Measurements from ENCODE around the gene ZBTB7C.

- TF ChIP-seq POLR2AphosphoS5 (IDR thresholded peaks at IDR 0.05; ENCODE audit: low read depth, low read length) (no peak), REST (IDR thresholded peaks at IDR 0.05; ENCODE audit: insufficient read depth in 1 of 2, low read depth in 2 of 2, low read length in 2 of 2) (no peak), TAF1 (IDR thresholded peaks at IDR 0.05; ENCODE audit: borderline replicate concordance, insufficient read depth, low read length) (no peak), SIN3A (IDR thresholded peaks at IDR 0.05; ENCODE audit: borderline replicate concordance, insufficient read depth, low read length) (no peak), FOXP2 (optimal IDR thresholded peaks at IDR 0.05; ENCODE audit: borderline replicate concordance, extremely low read depth, extremely low read length, insufficient read depth) (no peak)
Observed at GRCh38 chr18:48040457-48041110, 368.6 kb downstream of the ZBTB7C start.
